ENCODE data around the gene RASA1.

The RASA1 gene

DNA sequence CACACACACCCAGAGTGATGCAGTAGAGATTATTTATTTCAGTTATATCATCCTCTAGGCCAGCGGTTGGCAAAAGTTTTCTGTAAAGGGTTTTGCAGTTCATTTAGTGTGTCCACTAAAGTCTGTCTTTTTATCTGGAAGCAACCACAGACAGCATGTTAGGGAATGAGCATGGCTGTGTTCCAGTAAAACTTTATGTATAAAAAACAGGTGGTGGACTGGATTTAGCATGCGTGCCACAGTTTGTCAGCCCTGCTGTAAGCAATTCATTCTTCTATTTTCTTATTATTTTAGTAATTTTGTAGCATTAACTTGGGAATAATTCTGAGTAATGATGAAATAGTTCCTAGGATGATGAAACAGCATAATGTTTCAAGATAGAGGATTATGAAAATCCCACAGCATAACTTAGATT is 93.4 kb downstream of the RASA1 start:
- no peak for DNase-seq (ENCODE audit: low read depth)

DNA sequence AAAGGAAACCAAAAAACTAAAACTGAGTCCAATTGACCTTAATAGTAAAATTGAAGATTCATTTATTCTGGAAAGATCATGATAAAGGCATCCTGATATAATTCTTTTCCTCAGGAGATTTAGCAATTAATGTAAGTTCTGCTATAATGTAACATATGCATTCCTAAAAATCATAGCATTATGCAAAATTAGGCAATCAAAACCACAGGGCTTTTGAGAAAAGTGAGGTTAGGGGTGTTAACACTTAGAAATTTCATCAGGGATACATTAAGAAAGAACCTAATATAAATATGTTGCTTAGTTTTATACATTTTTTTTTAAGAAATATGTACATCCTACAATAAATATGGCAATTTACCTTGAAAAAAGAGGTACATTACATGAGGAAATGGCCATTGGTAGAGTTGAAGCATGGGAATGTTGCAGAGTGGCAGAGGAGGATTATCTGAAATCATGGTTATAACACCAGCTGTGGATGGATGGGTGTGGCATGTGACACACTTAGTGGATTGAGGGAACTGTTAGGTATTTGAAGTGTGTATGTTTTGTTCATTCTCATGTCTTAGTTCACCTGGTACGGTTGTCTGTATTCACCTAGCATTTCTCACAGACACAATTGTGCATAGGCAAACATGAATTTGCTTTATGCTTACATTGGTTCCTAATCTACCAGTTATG is 94.0 kb downstream of the RASA1 start:
- no peak for DNase-seq (ENCODE audit: low read depth)

DNA sequence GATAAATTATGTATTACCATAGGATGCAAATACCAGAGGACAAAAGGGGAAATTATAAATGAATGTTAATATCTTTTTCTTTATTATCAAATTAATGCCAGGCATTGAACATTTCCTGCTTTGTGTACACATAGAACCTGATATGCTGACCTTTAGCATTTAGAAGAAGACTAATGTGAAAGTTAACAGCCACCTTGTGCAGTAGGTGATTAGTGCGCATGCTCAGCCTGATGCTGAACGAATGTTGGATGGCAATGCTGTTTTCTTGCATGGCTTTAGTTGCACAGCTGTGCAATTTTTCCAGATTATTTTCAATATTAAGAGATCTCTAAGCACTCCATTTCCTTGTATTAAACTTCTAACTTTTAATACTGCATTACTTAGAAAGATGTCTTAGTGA is 99.6 kb downstream of the RASA1 start:
- DNase-seq (ENCODE audit: low read depth) = no peak

DNA sequence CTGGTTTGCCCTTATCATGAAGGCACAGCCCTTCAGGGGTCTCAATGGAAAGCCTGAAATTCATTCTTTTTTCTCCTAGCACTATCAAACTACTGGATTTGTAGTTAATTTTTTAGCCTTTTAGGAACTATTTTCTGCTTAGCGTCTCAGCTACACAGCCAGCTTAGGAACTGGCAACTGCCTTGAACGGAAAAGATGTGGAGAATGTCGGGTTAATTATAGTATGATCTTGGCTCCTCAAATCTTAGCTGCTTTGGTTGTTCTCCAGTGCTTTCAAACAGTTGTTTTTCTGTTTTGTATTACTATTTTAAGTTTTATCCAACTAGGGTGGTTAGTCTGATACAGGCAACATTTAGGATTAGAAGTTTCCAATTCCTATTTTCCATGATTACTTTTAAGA is 100.9 kb downstream of the RASA1 start:
- no peak for DNase-seq (ENCODE audit: low read depth)

DNA sequence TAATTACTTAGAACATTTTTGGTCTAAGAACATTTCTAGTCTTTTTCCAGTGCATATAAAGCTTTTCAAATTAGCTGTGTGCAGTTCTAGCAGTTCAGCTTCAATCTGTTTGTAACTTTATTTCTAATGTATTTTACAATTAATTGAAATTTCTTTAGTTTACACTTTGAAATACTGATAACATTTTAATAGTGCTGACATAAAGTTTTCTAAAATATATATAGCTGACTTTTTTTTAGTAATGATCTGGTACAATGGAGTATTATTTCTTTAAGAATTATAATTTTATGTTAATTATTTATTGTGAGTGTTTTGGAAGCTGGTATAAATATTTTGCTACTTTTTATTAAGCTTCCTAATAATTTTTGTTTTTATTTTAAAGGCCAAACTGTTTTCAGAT is 101.7 kb downstream of the RASA1 start:
- no peak for DNase-seq (ENCODE audit: low read depth)

DNA sequence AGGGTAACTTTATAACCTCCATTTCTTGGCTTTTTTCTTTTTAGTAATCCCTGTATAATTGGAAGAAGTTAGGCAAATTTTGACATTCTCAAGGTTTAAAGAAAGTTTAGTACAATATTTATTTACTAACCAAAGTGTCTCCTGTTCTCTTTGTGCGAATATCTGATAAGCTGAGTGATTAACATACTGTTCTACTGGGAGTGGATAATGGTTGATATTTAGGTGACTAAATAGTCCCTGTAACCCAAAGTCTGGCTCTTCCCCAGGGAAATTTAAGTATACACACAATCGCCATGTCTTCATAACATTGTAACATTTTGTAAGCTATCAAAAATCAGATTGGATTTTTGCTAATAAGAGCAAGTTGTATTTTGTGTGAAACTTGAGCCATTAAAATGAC is 105.0 kb downstream of the RASA1 start:
- no peak for DNase-seq (ENCODE audit: low read depth)

DNA sequence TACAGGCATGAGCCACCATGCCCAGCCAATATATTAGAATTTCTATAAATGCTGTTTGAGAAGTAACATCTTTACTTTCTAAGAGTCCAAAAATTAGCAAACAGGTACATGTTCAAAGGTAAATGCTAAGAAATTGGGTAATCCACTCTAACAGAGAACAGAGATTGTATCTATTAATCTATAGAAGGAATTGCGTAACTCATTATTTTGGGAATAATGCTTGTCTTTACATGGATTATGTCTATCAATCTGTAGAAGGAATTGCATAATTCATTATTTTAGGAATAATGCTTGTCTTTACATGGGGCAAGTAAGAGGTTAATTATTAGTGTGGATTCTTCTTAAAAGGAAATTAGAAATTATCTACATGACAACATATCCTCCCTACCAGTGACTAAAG is 114.5 kb downstream of the RASA1 start:
- no peak for DNase-seq (ENCODE audit: low read depth)

DNA sequence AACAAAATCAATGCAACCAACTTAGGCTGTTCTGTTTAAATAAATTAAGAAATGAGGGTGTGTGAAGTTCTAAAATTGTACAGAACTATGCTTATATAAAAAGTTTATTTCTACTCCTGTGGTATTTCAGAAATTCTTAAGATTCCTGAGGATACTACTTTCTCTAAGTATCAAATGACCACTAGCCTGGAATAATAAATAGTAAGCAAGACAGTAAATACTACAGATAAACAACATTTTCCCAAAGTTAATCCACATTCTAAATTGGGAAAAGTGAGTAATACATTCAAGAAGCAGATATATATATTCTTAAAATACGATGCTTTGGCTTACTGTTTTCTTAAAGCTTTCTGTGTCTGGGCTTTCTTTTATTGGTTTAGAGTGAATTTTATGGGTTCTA is 115.5 kb downstream of the RASA1 start:
- no peak for DNase-seq (ENCODE audit: low read depth)

DNA sequence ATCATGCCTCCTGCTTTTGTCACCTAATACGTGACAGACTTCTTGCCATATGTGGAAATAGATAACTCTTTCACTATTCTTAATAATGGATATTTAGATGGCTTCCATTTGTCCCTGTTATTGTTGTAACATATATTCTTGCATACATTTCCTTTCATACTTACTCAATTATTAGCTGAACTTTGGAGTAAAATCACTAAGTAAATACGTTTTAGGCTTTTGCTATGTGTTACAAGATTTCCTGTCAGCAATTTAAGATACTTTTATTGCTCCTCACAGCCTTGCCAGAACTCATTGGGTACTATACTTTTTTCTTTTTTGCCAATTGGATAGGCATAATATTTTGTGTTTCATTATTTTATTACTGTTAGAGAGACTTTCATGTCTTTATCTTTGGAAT is 118.1 kb downstream of the RASA1 start:
- no peak for DNase-seq (ENCODE audit: low read depth)

DNA sequence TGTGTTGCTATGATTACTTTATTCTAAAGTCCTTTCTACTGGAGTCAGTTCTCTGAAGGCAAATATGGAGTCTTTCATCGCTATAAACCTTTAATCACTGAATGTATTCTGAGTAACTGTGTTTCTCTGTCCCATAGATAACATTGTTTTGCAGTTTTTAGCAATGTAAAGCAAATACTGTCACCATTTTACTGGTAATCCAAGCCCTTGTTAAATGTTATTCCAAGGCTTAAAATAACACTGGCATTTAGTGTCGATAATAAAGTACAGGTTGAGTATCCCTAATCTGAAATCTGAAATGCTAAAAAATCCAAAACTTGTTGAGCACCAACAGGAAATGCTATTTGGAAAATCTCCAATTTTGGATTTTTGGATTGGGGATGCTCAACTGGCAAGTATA is 120.4 kb downstream of the RASA1 start:
- DNase-seq (ENCODE audit: low read depth) = no peak

DNA sequence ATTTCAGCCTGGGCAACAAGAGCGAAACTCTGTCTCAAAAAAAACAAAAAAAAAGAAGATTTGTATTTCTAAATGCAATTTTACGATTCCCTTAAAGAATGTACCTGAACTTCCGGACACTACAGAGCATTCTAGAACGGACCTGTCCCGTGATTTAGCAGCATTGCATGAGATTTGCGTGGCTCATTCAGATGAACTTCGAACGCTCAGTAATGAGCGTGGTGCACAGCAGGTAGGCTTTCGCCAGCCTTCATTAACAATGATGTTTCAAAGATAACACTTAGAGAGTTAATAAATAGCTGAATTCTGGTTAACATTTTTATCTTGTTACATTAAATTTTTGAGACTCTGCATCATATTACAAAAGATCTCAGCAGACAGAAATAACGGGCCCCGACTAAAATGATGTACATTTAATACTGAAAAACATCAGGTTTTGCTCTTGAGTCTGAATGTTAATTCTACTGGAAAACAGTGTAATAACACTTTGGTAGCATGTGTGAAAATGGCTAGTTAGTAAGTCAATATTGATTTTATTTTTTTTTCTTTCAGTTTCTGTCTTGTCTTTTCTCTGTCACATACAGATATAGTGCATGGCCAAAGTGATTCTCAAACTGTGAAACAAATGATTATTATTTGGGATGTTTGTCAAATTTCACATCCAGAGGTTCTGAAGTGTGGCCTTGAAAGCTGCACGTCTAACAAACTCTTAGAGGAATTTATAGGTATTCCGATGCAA is 121.8 kb downstream of the RASA1 start:
- DNase-seq (ENCODE audit: low read depth) = no peak

DNA sequence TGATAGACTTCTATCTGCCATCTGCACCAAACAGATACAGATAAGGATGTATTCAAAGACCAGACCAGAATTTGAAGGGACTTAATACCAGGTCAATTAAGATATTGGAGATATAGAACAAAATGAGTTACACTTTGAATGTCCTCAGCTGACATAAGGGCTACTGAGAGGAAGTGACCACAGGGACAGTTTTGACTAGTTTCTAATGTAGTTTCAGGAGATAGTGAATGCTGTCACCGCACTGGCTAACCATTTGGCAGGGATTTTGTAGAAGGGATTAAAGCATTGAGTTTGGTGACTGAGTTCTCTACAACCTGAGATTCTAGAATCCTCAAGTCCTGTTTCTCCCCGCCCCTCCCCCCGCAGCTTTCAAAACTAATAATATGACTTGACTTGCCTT is 122.4 kb downstream of the RASA1 start:
- DNase-seq (ENCODE audit: low read depth) = no peak

DNA sequence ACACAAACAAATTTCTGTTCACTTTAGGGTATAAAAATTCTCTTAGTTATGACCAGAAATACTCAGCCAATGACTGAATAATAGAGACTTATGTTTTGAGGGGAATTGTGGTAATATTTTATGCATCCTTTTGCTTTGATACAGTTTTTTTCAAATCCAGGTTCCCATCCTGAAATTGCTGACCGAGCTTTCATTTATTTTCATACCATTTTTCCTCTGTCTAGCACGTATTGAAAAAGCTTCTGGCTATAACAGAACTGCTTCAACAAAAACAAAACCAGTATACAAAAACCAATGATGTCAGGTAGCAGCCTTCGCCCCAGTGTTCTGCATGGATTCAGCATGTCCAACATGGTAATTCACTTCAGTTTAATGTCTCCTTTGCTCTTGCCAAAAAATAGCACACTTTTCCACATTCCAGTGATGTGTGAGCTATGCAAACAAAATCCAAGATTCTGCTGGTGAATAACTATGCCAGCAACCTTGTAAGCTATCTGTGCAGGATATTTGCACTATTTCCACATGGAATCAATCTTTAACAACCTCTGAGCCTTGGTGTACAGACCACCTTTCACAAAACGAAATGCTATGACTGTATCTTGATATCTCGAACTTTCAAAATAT is 123.0 kb downstream of the RASA1 start:
- DNase-seq (ENCODE audit: low read depth) = no peak

DNA sequence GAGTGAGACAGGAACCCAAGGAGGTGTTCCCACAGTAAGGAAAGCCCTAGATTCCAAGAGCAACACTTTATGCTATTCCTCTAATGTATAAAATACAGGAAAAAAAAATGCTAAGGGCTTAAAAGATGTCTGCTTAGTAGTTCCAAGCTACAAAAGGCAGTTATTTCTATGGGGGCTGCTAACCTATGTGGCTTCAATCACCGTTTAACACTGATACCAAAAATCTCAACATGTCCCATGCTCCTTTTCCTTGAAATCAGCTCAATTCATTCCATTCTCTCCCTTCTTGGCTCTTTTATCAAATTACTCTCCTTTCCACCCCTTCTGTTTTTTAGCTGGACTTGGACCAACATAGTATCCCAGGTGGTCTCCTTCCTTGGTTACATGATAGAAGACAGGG is 124.5 kb downstream of the RASA1 start:
- no peak for DNase-seq (ENCODE audit: low read depth)

DNA sequence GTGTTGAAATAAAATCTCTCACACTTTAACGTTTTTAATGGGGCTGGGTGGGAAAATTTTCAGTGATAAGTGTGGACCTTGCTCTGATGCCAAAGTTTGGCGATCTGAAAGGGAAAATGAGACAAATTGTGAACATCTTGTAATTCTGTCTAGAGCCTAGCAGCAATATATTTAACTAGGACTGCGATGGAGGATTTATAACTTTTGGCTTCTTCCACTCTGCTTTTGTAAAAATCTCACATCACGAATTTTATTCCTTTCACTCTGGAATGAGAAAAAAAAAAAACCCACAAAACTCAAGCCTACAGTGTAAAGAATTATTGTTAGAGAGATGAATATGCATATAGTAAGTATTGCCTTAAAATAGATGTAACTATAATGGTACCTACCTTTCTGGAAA is 125.1 kb downstream of the RASA1 start:
- DNase-seq (ENCODE audit: low read depth) = no peak

DNA sequence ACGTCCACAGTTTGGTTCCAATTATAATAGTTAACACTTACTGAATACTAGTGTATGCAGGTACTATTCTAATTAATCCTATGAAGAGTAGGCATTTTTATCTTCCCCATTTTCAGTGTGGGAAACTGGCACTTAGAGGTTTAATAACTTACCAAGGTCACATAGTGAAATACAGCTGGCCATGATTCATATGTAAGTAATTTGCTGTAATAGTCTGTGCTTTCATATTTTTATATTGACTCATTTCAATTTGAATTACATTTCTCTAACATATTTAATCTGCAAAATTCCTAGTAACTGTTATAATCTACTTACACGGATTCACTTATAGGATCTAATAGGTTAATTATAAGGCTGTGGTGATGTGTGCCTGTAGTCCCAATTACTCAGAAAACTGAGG is 125.6 kb downstream of the RASA1 start:
- no peak for DNase-seq (ENCODE audit: low read depth)

DNA sequence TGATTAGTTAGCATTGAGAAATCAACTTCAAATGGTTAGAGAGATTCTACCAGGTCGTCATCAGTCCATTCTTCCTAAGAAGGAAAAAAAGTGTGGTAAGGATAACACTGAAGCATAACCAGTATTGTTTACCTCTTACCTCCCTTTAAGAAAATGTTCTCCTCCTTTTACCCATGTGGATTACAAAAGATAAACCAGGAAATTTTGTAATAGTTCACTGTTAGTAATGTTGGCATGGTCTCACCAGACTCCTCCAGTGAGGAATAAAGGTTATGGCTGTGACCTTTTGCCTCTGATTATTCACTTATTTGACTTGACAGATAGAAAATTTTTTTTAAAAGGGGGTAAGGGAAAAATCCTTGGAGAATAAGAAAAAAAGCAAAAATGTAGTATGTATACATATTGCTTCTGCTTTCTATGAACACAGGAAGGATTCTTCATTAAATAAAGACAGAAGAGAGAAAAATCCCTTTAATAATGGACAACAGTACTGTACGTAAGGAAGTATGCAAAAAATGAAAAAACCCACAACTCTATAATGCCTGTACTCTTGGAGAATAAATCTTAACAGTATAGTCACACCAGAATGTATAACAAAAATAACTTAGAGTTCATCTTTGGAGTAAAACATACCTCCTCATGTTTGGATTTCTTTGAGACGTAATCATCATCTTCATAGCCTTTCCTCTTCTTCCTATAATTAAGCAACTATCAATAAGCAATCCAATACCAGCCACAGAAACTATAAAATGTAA is 126.9 kb downstream of the RASA1 start:
- no peak for DNase-seq (ENCODE audit: low read depth)

DNA sequence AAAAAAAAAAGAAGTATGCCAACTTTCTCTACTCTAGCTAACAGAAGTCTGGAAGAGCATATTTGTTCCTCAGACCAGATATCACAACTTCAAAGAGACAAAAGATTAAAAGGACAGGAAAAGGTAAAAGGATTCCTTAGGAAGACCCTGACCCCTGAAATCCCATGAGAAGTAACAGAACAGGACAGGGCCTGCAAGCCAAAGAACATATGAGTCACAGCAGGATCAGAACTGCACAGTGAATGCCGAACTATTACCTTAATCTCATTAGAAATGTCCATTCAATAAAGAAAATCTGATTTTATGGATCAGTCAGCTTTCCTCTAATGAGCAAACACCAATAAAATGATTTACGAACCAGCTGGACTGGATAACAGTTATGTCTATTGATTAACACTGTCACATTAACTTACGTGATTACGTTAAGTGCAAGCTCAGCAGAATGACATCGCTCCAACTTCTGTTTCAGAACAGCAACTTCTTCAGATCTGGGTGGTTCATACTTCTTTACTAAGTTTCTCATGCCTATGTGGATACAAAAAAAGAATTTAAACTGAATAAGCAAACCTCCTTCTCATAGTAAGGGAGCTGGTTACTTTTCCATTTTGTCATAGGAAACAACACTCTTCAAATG is 131.4 kb downstream of the RASA1 start:
- no peak for DNase-seq (ENCODE audit: low read depth)

DNA sequence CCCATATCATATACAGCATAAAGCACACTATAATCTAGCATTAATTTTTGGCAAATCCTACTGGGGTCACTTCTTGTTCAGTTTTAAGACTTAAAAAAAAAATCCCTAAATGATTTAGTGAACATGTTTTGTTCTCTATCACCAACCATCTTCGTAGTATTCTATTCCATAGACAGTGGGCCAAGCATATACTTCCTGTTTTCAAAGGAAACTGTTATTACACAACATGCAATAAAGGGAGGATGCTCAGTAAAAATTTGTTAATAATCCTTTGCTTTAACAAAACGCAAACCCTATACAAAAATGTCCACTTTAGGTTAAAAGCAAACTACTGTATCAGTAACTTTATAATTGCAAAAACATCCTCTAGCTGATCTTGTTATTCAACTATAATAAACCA is 132.0 kb downstream of the RASA1 start:
- no peak for DNase-seq (ENCODE audit: low read depth)

DNA sequence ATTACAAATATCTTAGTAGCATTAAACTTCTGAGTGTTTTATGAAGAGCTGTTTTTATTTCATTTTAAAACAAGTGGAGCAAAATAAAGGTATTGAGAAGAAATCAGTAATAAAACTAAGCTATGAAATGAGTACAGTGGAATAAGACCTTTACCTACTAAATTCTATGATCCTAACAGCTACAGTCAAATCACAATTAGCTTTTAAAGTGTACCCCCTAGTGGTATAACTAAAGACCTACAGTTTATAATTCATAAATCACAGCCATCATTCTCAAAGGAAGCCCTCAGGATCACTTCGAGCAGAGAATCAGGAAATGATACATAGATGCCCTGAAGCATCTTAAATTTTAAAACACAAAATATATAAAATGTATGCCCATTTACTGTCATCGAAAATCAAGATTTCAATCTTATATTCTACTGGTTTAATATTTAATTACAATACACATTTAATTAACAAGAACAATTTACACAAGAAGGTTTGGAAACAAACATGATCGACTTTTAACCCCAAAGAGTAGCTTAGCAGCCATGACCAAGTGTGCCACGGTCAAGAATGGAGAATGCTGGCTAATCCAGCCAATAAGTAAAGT is 132.7 kb downstream of the RASA1 start:
- DNase-seq (ENCODE audit: low read depth) = no peak

DNA sequence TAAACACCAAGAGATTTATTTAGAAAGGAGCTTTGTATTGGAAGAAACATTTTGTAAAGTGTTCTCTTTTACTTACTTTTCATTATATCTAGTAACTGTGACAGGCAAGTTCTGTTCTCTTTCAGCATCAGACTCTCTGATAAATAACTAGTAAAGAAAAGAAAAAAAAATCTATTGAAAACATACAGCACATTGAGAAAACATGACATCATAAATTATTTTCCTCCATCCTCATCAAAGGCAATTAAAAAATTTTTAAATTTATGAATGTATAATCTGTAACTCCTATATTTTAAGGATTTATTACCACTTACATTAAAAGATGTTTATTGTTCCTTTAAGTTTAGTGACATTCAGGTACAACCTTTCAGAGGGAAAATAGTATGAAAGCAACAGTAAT is 133.9 kb downstream of the RASA1 start:
- DNase-seq (ENCODE audit: low read depth) = no peak

DNA sequence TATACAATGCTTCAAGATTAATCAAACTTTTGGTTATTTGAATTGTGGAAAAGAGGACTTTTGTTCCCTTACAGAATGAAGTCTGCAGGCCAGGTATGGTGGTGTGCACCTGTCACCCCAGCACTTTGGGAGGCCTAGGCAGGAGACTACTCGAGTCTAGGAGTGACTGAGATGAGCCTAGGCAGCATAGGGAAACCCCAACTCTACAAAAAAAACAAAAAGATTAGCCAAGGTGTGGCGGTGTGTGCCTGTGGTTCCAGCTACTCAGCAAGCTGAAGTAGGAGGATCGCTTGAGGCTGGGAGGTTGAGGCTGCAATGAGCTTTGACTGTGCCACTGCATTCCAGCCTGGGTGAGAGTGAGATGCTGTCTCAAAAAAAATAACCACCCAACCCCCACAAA is 135.7 kb downstream of the RASA1 start:
- no peak for DNase-seq (ENCODE audit: low read depth)
